ENCODE data around the gene TNIP1.

The TNIP1 gene

GRCh38 chr5:151104795-151105194 lies 24.0 kb upstream of the TNIP1 start:
- no peak for DNase-seq

- DNase-seq: no peak
Observed at GRCh38 chr5:151101746-151102145, 20.9 kb upstream of the TNIP1 start.

GRCh38 chr5:151101151-151101550 lies 20.3 kb upstream of the TNIP1 start:
- no peak for DNase-seq

- no peak for DNase-seq
Observed at GRCh38 chr5:151100681-151101080, 19.8 kb upstream of the TNIP1 start.

- no peak for DNase-seq
Observed at GRCh38 chr5:151098768-151099121, 17.9 kb upstream of the TNIP1 start.

- DNase-seq: no peak
Observed at GRCh38 chr5:151097820-151098767, 17.3 kb upstream of the TNIP1 start.

- DNase-seq: no peak
Observed at GRCh38 chr5:151097061-151097460, 16.2 kb upstream of the TNIP1 start.

- DNase-seq: no peak
Observed at GRCh38 chr5:151096001-151096373, 15.2 kb upstream of the TNIP1 start.

- no peak for DNase-seq
Observed at GRCh38 chr5:151095341-151096000, 14.6 kb upstream of the TNIP1 start.

GRCh38 chr5:151094852-151095245 lies 14.0 kb upstream of the TNIP1 start:
- no peak for DNase-seq

- no peak for DNase-seq
Observed at GRCh38 chr5:151094030-151094851, 13.4 kb upstream of the TNIP1 start.

- no peak for DNase-seq
Observed at GRCh38 chr5:151093476-151093889, 12.6 kb upstream of the TNIP1 start.

- DNase-seq: no peak
Observed at GRCh38 chr5:151092762-151093161, 11.9 kb upstream of the TNIP1 start.

GRCh38 chr5:151089726-151090125 lies 8.9 kb upstream of the TNIP1 start:
- no peak for DNase-seq

GRCh38 chr5:151088986-151089385 lies 8.2 kb upstream of the TNIP1 start:
- no peak for DNase-seq

GRCh38 chr5:151087486-151087885 lies 6.7 kb upstream of the TNIP1 start:
- no peak for DNase-seq

- no peak for DNase-seq
Observed at GRCh38 chr5:151086905-151087360, 6.1 kb upstream of the TNIP1 start.

- no peak for DNase-seq
Observed at GRCh38 chr5:151086192-151086869, 5.5 kb upstream of the TNIP1 start.

GRCh38 chr5:151085517-151086041 lies 4.7 kb upstream of the TNIP1 start:
- DNase-seq: no peak

- no peak for DNase-seq
Observed at GRCh38 chr5:151084363-151084762, 3.5 kb upstream of the TNIP1 start.

- DNase-seq: no peak
Observed at GRCh38 chr5:151083081-151083676, 2.3 kb upstream of the TNIP1 start.

GRCh38 chr5:151082282-151082902 lies 1.6 kb upstream of the TNIP1 start:
- DNase-seq: no peak

All from NCI-H1417 treated with DMSO at 0.1 percent for 48 hours (cell line).